ENCODE results near the gene PTRHD1.

GRCh38 chr2:24763843-24764242 lies 29.3 kb downstream of the PTRHD1 start:
- TF ChIP-seq CTCF (IDR thresholded peaks at IDR 0.05) (no peak), EP300 (IDR thresholded peaks at IDR 0.05) (no peak), POLR2A (IDR thresholded peaks at IDR 0.05) (no peak)
